OCI-LY7 (cell line): Measurements from ENCODE around the gene TNFAIP3.

Experiments used
- EZH2phosphoT487 ChIP-seq: fragments of 200-600 bp; sonication (generic); IDR thresholded peaks from 2 replicates; pipeline ENCODE4 v1.6.1; 2018; ENCODE audit warnings: low read depth, borderline replicate concordance, mild to moderate bottlenecking, mixed run types, antibody characterized with exemption, low read length, moderate library complexity, mixed read lengths
- TF ChIP-seq, protein P1 (sequence below): fragments of 200-600 bp; sonication (generic); conservative IDR thresholded peaks from 2 replicates; pipeline ENCODE4 v1.5.1; 2014; ENCODE audit warnings: mild to moderate bottlenecking, antibody characterized with exemption, low read length, moderate library complexity, mixed read lengths

- TF ChIP-seq, protein P1, sequence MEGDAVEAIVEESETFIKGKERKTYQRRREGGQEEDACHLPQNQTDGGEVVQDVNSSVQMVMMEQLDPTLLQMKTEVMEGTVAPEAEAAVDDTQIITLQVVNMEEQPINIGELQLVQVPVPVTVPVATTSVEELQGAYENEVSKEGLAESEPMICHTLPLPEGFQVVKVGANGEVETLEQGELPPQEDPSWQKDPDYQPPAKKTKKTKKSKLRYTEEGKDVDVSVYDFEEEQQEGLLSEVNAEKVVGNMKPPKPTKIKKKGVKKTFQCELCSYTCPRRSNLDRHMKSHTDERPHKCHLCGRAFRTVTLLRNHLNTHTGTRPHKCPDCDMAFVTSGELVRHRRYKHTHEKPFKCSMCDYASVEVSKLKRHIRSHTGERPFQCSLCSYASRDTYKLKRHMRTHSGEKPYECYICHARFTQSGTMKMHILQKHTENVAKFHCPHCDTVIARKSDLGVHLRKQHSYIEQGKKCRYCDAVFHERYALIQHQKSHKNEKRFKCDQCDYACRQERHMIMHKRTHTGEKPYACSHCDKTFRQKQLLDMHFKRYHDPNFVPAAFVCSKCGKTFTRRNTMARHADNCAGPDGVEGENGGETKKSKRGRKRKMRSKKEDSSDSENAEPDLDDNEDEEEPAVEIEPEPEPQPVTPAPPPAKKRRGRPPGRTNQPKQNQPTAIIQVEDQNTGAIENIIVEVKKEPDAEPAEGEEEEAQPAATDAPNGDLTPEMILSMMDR, result no peak
- no peak for TF ChIP-seq EZH2phosphoT487
These were observed 42.5 kb upstream of the TNFAIP3 start for GRCh38 chr6:137824556-137824879.
